HuH-7 (cell line): Measurements from ENCODE around the gene TPRX1.
"Not testable (repeated sequence)": the region's sequence is repeated elsewhere in the genome, so short reads cannot be mapped to it uniquely, and the experiment has no call there.

ENCODE experiments used
- DNase-seq: peaks from one replicate; pipeline ENCODE4 v3.0.0; 2011; ENCODE audit warnings: low spot score

TPRX1 gene

DNA sequence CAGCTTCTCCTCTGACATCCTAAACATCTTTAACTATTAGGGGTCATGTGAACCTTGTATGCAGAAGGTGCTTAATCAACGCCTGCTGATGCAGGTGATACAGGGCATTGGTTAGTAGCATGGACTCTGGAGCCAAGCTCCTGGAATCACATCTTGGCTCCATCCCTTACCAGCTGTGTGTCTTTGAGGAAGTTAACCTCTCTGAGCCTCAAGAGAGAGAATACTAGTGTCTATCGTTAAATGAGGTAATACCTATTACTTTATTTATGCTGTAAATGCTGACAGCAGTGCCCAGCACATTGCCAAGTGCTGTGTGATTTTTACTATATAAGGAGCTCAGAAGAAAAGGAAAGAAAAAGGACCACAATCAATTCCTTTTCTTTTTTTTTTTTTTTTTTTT, 37.0 kb downstream of the TPRX1 start:
- no peak for DNase-seq

DNA sequence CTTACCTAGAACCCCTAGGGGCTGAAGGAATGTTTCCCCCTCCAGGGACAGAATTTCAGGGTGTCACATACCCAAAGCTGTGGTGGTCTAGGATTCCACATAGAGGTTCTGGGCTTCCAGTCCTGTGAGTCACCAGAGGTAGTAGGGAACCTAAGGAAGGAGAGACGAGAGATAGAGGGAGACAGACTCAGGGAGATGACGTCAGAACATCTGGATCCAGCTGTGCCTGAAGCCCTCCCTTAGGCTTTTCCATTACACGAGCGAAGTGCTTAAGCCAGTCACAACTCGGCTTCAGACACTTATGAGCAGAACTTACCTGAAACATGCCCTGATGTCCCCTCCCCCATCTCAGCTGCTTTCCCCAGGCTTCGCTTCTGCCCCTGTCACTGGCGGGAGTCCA, 37.7 kb downstream of the TPRX1 start:
- no peak for DNase-seq

DNA sequence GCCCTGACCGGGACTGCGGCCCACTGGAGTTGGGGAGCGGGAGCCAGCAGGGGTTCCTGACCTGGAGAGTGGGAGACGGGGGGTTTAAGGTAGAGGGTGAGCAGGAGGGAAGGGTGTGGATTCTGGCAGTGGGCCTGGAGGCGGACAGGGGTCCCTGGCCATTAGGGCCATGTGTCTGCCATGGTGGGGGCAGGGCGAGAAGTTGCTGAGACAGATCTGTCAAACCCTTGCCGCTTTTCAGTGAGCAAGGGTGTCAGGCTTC, 38.1 kb downstream of the TPRX1 start:
- DNase-seq, result no peak

DNA sequence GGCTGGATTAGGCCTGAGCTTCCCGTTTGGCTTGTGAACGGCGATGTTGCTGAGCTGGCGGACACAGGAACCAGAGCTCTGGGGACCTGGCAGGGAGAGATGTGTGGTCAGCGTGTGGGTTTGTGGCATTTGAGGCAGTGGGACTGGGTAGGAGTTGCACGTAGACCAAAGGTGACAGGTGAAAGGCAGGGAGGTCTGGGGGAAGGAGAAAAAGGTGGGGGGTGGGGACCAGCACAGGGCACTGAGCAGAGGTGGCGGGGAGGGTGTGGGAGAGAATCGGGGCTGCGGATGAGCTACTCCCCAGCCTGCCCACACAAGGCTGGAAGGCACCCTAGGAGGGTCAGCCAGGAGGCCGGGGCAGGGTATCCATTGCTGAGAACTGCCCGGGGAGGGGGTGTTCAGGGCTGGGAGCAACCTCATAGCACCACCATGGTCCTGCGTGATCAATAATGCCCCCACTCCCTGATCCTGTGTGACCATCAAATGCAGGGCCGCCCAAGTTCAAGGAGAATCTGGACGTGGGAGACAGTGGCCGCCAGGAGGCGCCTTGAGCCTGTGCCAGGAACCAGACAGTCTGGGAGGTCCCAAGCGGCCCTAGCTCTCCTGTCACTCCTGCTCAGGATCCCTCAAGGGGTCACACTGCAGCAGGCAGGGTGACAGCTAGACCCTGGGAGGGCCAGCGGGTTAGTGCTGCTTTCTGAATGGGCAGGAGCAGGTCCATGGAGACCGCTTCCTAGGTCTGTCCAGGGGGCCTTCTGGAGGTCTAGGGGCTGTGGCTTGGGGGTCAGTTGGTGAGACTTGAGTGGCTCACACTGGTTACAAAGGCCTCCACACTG, 38.6 kb downstream of the TPRX1 start:
- DNase-seq, result peak; percentile 70

DNA sequence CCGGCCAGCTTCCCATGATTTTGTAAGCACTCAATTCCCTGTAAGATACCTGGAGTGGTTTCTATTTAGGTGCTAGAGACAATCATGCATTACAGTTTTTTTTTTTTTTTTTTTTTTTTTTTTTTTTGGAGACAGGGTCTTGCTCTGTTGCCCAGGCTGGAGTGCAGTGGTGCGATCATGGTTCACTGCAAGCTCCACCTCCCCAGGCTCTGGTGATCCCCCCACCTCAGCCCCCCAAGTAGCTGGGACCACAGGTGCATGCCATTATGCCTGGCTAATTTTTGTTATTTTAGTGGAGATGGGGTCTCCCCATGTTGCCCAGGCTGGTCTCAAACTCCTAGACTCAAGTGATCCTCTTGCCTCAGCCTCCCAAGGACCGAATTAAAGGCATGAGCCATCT, 39.6 kb downstream of the TPRX1 start:
- DNase-seq, result not testable (repeated sequence)

DNA sequence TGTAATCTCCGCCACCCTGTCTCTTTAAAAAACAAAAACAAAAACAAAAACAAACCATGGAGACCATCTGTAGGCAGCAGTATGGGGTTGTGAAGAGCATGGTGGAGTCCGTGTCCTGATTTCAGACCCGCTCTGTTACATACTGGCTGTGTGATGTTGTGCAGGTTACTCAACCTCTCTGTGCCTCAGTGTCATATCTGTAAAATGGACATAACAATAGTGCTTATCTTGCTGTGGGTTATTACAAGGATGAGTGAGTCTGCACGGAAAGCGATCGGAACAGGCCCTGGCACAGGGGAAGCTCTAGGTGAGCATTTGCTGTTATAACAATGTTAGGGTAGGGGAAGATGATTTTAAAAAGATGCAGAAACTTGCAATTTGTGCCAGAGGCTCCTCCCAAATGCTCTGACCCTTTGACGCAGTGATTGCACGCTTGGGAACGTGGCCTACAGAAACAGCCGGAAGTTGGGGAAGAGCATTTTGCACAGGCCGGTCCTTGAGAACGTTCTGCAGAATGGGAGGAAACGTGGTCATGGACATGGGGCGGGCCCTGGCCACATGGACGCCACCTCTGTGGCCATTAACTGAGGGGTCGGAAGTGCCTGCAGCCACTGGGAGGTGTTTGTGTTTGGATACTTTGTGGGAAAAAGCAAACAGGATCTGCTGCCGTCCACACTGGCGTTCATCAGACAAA, 41.6 kb downstream of the TPRX1 start:
- no peak for DNase-seq

DNA sequence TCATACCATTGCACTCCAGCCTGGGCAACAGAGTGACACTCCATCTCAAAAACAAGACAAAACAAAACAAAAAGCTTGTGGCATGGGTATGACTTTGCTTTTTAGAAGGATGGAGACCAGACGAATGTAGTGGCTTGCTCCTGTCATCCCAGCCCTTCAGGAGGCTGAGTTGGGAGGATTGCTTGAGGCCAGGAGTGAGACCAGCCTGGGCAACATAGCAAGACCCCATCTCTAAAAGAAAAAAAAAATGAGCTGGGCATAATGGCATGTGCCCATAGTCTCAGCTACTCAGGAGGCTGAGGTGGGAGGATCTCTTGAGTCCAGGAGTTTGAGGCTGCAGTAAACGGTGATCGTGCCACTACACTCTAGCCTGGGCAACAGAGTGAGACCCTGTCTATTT, 42.2 kb downstream of the TPRX1 start:
- no peak for DNase-seq

DNA sequence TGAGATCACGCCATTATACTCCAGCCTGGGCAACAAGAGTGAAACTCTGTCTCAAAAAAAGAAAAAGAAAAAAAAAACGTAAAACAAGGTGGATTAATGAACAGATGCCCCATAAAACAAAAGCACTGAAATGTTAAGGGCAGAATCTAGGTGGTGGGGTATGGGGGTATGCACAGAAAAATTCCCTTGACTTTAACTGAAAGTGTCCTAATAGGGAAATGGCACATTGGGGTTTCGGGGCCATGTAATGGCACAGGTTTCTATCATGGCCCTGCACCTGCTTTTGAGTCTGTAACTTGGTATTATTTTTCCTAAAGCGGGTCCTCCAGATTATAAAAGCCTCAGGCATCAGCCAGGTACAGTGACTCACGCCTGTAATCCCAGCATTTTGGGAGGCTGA, 42.8 kb downstream of the TPRX1 start:
- DNase-seq, result no peak

DNA sequence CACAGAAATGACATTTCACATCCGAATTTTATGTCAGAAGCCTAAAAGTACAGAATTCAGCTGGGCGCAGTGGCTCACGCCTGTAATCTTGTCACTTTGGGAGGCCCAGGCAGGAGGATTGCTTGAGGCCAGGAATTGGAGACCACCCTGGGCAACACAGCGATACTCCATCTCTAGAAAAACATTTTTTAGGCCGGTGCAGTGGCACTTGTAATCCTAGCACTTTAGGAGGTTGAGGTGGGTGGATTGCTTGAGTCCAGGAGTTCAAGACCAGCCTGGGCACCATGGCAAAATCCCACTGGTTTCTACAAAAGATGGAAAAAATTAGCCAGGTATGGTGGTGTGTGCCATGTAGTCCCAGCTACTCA, 43.7 kb downstream of the TPRX1 start:
- no peak for DNase-seq

DNA sequence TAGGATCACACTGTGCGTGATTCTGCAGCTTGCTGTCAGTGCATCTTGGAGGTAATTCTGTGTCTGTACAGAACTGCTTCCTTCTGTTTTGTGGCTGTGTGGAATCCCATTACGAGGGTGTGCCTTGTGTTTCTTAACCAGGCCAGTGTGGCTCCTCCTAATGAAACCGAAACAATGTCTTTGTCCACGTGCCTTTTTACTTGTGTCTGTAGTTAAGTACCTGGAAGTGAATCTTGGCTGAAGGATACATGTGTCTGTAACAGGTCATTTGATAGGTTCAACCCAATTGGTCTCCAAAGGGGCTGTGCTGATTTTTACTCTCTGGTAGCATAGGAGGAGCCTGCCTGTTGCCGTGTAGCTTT, 45.9 kb downstream of the TPRX1 start:
- DNase-seq, result no peak

DNA sequence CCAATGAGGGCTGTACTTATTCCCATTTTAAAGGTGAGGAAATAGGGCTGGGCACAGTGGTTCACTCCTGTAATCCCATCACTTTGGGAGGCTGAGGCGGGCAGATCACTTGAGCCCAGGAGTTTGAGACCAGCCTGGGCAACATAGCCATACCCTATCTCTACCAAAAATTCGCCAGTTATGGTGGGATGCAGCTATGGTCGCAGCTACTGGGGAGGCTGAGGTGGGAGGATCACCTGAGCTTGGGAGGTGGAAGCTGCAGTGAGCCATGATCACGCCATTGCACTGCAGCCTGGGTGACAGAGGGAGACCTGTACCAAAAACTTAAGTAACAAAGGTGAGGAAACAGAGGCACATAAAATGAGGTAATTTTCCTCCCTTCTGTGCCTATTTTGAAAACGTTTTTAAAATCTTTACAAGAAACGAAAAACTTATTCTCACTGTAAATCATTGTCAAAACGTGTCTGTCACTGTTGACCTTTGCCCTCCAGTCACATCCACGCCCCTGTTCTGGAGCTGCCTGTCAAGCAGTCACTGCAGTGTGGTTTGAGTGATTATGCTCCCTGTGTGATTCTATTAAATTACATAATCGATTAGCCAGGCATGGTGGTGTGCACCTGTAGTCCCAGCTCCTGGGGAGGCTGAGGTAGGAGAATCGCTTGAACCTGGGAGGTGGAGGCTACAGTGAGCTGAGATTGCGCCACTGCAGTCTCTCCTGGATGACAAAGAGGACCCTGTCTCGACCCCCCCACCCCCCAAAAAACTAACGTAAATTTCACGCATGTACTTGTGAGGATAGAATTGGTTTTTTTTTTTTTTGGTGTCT, 46.5 kb downstream of the TPRX1 start:
- DNase-seq, result peak; percentile 56

DNA sequence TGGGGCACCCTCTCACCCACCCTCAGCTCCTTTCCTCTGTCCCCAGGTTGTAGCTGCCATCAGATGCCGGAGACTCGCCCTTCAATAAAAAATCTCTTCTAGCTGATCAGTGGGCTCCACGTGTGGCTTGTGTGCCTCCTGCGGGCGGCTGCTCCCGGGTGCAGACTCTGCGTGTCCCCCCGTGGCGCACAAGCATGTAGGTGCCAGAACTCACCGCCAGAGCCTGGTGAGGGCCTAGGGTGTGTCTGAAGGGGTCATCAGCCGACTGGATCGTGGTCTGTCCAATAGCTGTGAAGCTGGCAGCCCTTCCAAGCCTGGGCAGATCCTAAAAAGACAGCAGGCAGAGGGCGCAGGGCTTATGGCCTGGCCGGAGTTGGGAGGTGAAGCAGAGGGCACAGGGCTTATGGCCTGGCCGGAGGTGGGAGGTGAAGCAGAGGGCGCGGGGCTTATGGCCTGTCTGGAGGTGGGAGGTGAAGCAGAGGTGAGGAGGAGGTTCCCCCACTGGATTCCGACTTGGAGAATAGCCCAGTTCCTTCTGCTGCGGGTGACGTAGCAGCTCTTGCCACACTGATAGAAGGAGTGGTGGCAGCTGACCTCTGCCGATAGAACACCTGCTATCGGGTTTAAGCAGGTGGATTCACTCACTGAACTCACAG, 47.3 kb downstream of the TPRX1 start:
- DNase-seq, result no peak

DNA sequence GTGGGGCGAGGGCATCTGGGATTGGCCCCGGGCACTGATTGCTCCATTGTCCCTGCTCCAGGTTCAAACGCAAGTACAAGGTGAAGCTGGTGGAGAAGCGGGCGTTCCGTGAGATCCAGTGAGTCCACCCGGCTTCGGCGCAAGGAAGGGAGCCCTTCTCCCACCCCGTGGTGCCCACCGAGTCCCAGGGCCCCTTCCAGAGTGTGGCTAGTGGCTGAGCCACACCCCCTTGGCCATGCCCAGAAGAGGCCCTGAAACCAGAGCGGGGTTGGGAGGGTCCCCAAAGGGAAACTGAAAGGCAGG, 47.8 kb downstream of the TPRX1 start:
- DNase-seq, result no peak

DNA sequence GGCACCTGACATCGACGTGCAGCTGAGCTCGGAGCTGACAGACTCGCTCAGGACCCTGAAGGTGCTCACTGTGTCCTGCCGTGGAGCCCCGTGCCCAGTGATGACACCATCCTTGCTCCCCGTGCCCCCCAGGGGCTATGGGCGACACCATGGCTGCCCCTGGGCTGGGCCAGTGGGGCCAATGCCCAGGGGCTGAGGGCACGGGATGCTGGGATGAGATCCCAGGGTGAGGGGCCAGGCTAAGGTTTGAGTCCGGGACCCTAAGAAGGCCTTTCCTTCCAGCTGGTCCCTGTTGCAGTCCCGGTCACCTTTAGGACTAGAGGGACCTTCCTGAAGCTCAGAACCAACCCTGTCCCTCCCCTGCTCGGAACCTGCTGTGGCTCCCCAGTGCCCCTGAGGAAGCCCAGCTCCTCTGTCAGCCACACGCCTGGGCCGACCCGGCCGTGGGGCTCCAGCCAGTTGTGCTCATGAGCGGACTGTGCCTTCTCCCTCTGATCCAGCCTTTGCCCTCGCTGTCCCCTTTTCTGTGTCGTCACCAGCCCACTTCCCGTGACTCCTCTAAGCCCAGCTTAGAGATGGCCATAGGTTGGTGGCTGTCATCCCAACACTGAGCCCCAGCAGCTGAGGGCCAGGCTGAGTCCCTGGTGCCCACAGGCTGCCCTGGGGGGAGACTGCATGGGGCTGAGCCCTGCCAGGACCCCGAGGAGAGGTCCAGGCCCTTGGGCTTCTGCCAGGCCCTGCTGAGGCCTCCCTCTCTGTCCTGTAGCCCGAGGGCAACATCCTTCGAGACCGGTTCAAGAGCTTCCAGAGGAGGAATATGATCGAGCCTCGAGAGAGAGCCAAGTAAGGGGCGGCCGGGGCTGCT, 48.4 kb downstream of the TPRX1 start:
- DNase-seq, result no peak

DNA sequence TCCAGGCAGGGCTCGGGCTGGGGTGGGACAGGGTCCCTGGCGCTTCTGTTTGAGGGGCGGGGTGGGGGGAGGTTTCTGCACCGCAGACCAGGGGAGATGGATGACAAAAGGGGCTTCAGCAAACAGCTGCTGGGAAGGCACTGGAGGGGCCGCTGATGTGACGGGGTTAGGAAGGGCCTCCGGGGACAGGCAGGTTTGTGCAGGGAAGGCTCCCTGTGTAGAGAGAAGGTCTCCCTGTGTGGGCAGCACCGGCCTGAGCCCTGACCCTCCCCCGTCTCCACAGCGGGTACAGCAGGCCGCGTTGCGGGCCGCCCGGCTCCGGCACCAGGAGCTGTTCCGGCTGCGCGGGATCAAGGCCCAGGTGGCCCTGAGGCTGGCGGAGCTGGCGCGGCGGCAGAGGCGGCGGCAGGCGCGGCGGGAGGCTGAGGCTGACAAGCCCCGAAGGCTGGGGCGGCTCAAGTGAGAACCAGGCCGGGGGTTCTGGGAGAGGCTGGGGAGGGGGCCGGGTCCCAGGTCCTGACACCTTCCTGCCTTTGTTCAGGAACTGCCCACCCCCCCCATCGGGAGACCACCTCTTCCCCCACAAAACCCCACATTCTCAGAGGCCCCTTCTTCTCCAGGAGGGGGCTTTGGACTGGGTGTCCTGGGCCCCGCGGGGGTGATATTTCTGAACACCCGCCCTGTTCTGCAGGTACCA, 49.1 kb downstream of the TPRX1 start:
- no peak for DNase-seq

DNA sequence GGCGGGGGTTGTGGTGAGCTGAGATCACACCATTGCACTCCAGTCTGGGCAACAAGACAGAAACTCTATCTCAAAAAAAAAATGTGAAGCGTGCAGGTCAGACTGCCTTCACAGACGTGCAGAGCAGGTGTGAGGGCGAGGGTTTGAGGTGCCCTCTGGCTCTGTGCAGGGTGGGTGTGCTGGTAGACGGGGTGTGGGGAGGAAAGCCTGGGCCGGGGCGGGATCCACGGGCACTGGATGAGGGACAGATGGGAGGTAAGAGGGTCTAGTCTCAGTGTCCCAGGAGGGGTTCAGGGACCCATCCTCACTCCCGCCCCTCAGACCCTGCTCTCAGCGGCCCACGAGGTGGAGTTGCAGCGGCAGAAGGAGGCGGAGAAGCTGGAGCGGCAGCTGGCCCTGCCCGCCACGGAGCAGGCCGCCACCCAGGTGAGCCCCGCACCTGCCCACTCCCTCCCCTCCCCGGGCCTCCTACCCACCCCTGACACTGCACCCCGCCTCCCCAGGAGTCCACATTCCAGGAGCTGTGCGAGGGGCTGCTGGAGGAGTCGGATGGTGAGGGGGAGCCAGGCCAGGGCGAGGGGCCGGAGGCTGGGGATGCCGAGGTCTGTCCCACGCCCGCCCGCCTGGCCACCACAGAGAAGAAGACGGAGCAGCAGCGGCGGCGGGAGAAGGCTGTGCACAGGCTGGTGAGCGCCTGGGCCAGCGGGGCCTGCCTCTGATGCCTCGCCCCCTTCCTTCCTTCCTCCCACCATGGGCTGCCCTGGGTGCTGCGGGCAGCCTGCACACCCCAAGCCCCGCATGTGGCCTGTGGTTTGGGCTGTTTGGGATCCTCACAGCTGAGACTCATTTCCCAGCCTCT, 49.9 kb downstream of the TPRX1 start:
- no peak for DNase-seq

DNA sequence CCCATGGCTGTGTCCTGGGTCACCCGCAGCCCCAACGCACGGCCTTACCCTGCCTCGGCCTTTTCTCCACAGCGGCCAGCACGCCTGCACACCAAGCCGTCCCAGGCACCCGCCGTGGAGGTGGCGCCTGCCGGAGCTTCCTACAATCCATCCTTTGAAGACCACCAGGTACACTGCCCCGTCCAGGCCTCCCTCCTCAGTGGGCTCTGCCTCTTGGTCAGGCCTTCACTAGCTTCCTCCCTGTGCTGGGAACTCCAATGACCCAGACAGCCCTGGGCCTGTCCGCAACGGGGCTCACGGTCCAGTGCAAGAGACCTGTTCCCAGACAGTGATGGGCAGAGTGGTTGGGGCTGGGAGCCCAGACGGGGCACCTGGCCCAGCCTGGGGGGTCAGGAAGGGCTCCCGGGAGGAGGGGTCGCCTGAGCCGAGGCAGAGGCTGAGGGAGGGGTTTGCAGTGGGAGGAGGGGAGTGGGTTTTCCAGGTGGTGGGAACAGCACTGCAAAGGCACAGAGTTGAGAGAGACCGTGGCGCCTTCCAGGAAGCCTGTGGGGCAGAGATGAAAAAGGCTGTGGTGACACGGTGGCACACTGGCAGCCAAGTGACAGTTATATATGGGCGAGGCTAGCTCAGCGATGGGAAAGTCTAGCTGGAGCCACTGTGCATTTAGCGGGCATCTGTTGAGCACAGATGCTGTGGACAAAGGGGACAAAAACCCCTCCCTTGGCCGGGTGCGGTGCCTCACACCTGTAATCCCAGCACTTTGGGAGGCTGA, 51.7 kb downstream of the TPRX1 start:
- DNase-seq, result no peak
